GM12891 (cell line): ENCODE measurements around the gene WIPI1.

Experiments
- PAX5 ChIP-seq: IDR thresholded peaks from 2 replicates; pipeline ENCODE4 v1.6.1; 2011; ENCODE audit warnings: low read length, moderate library complexity, mild to moderate bottlenecking; ENCODE audit not compliant: insufficient read depth, severe bottlenecking
- POLR2A ChIP-seq: IDR thresholded peaks from 2 replicates; pipeline ENCODE4 v1.6.1; 2011; ENCODE audit warnings: low read depth, low read length, control low read depth
- POLR2AphosphoS5 ChIP-seq: IDR thresholded peaks from 2 replicates; pipeline ENCODE4 v1.6.1; 2011; ENCODE audit warnings: low read depth, low read length, control low read depth
- SPI1 ChIP-seq: IDR thresholded peaks from 2 replicates; pipeline ENCODE4 v1.6.1; 2011; ENCODE audit warnings: low read depth, low read length, control low read depth
- TAF1 ChIP-seq: IDR thresholded peaks from 2 replicates; pipeline ENCODE4 v1.6.1; 2011; ENCODE audit warnings: low read depth, low read length, control low read depth

DNA sequence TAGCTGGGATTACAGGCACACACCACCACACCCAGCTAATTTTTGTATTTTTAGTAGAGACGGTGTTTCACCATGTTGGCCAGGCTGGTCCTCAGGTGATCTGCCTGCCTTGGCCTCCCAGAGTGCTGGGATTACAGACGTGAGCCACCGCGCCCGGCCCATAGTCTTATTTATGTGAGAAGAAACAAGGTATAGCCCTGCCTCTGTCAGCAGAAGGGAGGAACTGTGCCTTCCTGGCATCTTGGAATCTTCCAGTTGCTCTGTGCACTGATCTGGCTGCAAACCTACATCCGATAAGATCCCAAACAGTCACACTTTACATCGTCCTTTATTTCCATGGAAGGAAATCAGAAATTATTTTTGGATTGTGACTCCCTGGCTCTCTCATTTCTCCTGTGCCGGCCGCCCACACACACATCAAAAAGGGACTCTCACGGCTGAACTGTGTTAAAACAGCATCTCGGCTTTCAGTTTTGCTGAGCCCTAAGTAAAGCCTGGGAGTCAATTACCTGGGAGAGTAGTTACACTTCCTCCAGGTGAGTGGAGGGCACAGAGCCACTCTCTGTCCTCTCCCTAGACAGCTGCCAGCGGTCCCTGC is 23.3 kb downstream of the WIPI1 start:
- TF ChIP-seq POLR2A: no peak
- no peak for TF ChIP-seq POLR2AphosphoS5
- TF ChIP-seq PAX5: no peak
- no peak for TF ChIP-seq SPI1
- no peak for TF ChIP-seq TAF1
